Endothelial cell of umbilical vein (primary cell): ENCODE measurements around the gene WIZ. TPM values are rescaled to one million over a fixed set of nuclear protein-coding genes. Genes with fewer than 3 reads are reported as not detected.
A peak's percentile ranks its signal among the peaks of the same experiment; 100 is the strongest.

ENCODE experiments used
- BruUV-seq: library from RNA; stranded (reverse); fragments of 400-500 nt; replicated peaks from 2 replicates; lab custom pipeline; 2021; lab: Mats Ljungman, UMichigan
- CTCF ChIA-PET: fragments of 300-600, 350-600 bp; sonication (Branson Sonifier 250); formaldehyde crosslinking; loops from one replicate; lab custom pipeline; 2021; ENCODE audit warnings: antibody characterized with exemption, inconsistent platforms; lab: Charles Lee
- POLR2A ChIA-PET: fragments of 300-600, 350-600 bp; sonication (Branson Sonifier 250); formaldehyde crosslinking; loops from one replicate; lab custom pipeline; 2021; ENCODE audit warnings: antibody characterized with exemption, inconsistent platforms; lab: Charles Lee
- DNase-seq: peaks from one replicate; pipeline ENCODE4 v3.0.0-alpha.2; 2011; ENCODE audit warnings: low read depth, low spot score
- FAIRE-seq: peaks from 2 replicates; lab custom pipeline; 2011; peaks lifted over from hg19 to GRCh38; lab: Jason Lieb, UNC
- H2AFZ ChIP-seq: 2 replicates; pipeline ENCODE4 v1.6.0; 2012; ENCODE audit warnings: low read depth, low read length, control low read depth, inconsistent platforms
- H3K27ac ChIP-seq: 2 replicates; pipeline ENCODE4 v1.5.1; 2011; ENCODE audit warnings: low read depth, mild to moderate bottlenecking, control low read depth, low read length, moderate library complexity; ENCODE audit not compliant: insufficient read depth
- H3K27me3 ChIP-seq, 2 experiments: 2 replicates each; pipeline versions ENCODE4 v1.6.0 to v1.6.1; 2011; ENCODE audit warnings: low read length in 2 of 2, mixed read lengths in 1 of 2; ENCODE audit not compliant: control insufficient read depth in 2 of 2, insufficient read depth in 2 of 2
- H3K36me3 ChIP-seq, 2 experiments: 2 replicates in 1 of 2; 3 replicates in 1 of 2; pipeline ENCODE4 v1.5.1; 2011; ENCODE audit warnings: low read length in 2 of 2, mild to moderate bottlenecking in 1 of 2, moderate library complexity in 1 of 2; ENCODE audit not compliant: control insufficient read depth in 2 of 2, insufficient read depth in 2 of 2; ENCODE audit errors: extremely low read depth in 1 of 2
- H3K4me1 ChIP-seq: 3 replicates; pipeline ENCODE4 v1.5.1; 2011; ENCODE audit warnings: mild to moderate bottlenecking, low read length; ENCODE audit not compliant: control insufficient read depth, insufficient read depth; ENCODE audit errors: extremely low read depth
- H3K4me2 ChIP-seq: 2 replicates; pipeline ENCODE4 v1.6.1; 2011; ENCODE audit warnings: low read length, control low read depth, mixed read lengths; ENCODE audit not compliant: insufficient read depth
- H3K4me3 ChIP-seq, 3 experiments: fragments of 200-600 bp in 1 of 3; sonication (generic), shearing (Covaris generic) in 1 of 3; replicated peaks in 1 of 3; 2 replicates each; pipeline ENCODE4 v1.5.1; 2011 to 2016; ENCODE audit warnings: control low read depth in 3 of 3, low read length in 3 of 3, mild to moderate bottlenecking in 2 of 3, inconsistent platforms in 1 of 3, low read depth in 1 of 3, moderate library complexity in 1 of 3; ENCODE audit not compliant: insufficient read depth in 1 of 3
- H3K79me2 ChIP-seq: 2 replicates; pipeline ENCODE4 v1.6.0; 2012; ENCODE audit warnings: low read length, inconsistent platforms; ENCODE audit not compliant: control insufficient read depth, insufficient read depth
- H3K9ac ChIP-seq: replicated peaks from 2 replicates; pipeline ENCODE3; 2011; ENCODE audit warnings: low read length, control low read depth; ENCODE audit not compliant: insufficient read depth; ENCODE audit errors: extremely low read depth
- H3K9me1 ChIP-seq: replicated peaks from 3 replicates; pipeline ENCODE4 v1.6.0; 2011; ENCODE audit warnings: mild to moderate bottlenecking, low read length; ENCODE audit not compliant: control insufficient read depth, insufficient read depth; ENCODE audit errors: extremely low read depth
- H3K9me3 ChIP-seq: replicated peaks from 2 replicates; pipeline ENCODE4 v1.5.1; 2012; ENCODE audit warnings: low read length, inconsistent platforms; ENCODE audit not compliant: control insufficient read depth, insufficient read depth
- H4K20me1 ChIP-seq: replicated peaks from 2 replicates; pipeline ENCODE3; 2011; ENCODE audit warnings: mild to moderate bottlenecking, low read length; ENCODE audit not compliant: control insufficient read depth, insufficient read depth; ENCODE audit errors: extremely low read depth
- CTCF ChIP-seq, 2 donors: IDR thresholded peaks; 1 replicate in 1 of 2; 2 replicates in 1 of 2; pipeline ENCODE4 v1.5.1; 2011; ENCODE audit warnings: low read length in 2 of 2, mild to moderate bottlenecking in 2 of 2, moderate library complexity in 2 of 2, control low read depth in 1 of 2, inconsistent platforms in 1 of 2, low read depth in 1 of 2; ENCODE audit not compliant: insufficient read depth in 1 of 2; ENCODE audit errors: extremely low read depth in 1 of 2
- EZH2 ChIP-seq: IDR thresholded peaks from 2 replicates; pipeline ENCODE4 v1.6.1; 2012; ENCODE audit warnings: borderline replicate concordance, low read depth, mild to moderate bottlenecking, moderate library complexity, low read length, inconsistent platforms; ENCODE audit not compliant: severe bottlenecking
- FOS ChIP-seq: IDR thresholded peaks from 2 replicates; pipeline ENCODE4 v1.6.1; 2011; ENCODE audit warnings: mild to moderate bottlenecking, low read length, moderate library complexity, borderline replicate concordance; ENCODE audit not compliant: insufficient read depth
- GATA2 ChIP-seq: IDR thresholded peaks from 2 replicates; pipeline ENCODE4 v1.7.0; 2011; ENCODE audit warnings: low read depth, mild to moderate bottlenecking, moderate library complexity, mixed read lengths, low read length; ENCODE audit not compliant: insufficient read length, insufficient read depth
- JUN ChIP-seq: IDR thresholded peaks from 2 replicates; pipeline ENCODE4 v1.6.1; 2011; ENCODE audit warnings: borderline replicate concordance, low read depth; ENCODE audit not compliant: insufficient read length, insufficient read depth
- MAX ChIP-seq: IDR thresholded peaks from 2 replicates; pipeline ENCODE4 v1.6.1; 2011; ENCODE audit not compliant: insufficient read depth, insufficient read length
- MYC ChIP-seq: IDR thresholded peaks from one replicate; pipeline ENCODE4 v1.6.1; 2011; ENCODE audit warnings: mild to moderate bottlenecking, low read depth, low read length
- POLR2A ChIP-seq: IDR thresholded peaks from 2 replicates; pipeline ENCODE4 v1.6.1; 2012; ENCODE audit warnings: low read depth, mild to moderate bottlenecking, control low read depth, low read length
- POLR2AphosphoS5 ChIP-seq: IDR thresholded peaks from 2 replicates; pipeline ENCODE4 v1.6.1; 2012; ENCODE audit warnings: low read depth, mild to moderate bottlenecking, control low read depth, low read length, moderate library complexity; ENCODE audit not compliant: insufficient read depth
- dilution Hi-C: fragments of 300-500 bp; cut with MboI; formaldehyde crosslinking; loops from one replicate; pipeline ENCODE4 v1.15.0; 2019; ENCODE audit warnings: low sequenced_read_pairs; ENCODE audit not compliant: extremely low pct_ligation_motif_present
- intact Hi-C: fragments of 100-400 bp; cut with micrococcal nuclease; formaldehyde crosslinking; loops from one replicate; pipeline ENCODE4 v1.10.0; 2022
- polyA plus RNA-seq, 4 experiments: library from polyadenylated mRNA; depleted of rRNA in 3 of 4; stranded (reverse) in 3 of 4; unstranded in 1 of 4; fragments of >200 nt; gene quantifications; 2 replicates each; pipeline versions ENCODE4 v1.2.1 to v1.2.3, GENCODE V29; 2011 to 2012; ENCODE audit warnings: missing spikeins in 1 of 4
- total RNA-seq: library from RNA; stranded (reverse); gene quantifications from 2 replicates; pipeline ENCODE4 v1.2.3, GENCODE V29; 2021

WIZ gene
- total and polyA plus RNA-seq, 2 donors (not counting 3 experiments of a cell fraction or from before 2014, with no cell fraction given) = 21.0 to 47.2 TPM

- Histone ChIP-seq H3K9ac (no peak overlapping the region), H3K9me1 (no peaks in the 10 kb centered on the region), H3K79me2 (no peaks in the 10 kb centered on the region), H3K4me3 (no peak overlapping the region), H2AFZ (peak overlapping the region; percentile 8), H3K27ac (no peak overlapping the region), H3K27me3 (peaks cover 19% of the 10 kb centered on the region in 2 experiments), H4K20me1 (no peaks in the 10 kb centered on the region), H3K9me3 (no peaks in the 10 kb centered on the region), H3K4me1 (peaks cover 9% of the 10 kb centered on the region), H3K4me2 (peak overlapping the region; percentile 16), H3K36me3 (no peaks in the 10 kb centered on the region)
- POLR2A ChIA-PET = no interaction called here
- intact Hi-C loops (no loop called here), dilution Hi-C loops (no loop called here)
- BruUV-seq = no TSS peak
- CTCF ChIA-PET = interaction anchor here (1.2 to 7.1 kb wide), 2 partner anchors 38 to 98 kb away, joined by 4 to 60 read pairs; partner anchors contain the start of gene AKAP8L
- DNase-seq (no peak), FAIRE-seq (no peak)
- TF ChIP-seq EZH2 = no peak
- TF ChIP-seq POLR2A = no peak
- TF ChIP-seq MYC = no peak
- no peak for TF ChIP-seq MAX
- TF ChIP-seq GATA2 = no peak
- no peak for TF ChIP-seq CTCF (IDR thresholded peaks at IDR 0.05; ENCODE audit: extremely low read depth in 1 of 2, insufficient read depth in 1 of 2, low read depth in 1 of 2, low read length in 2 of 2)
- TF ChIP-seq JUN = no peak
- no peak for TF ChIP-seq FOS
- no peak for TF ChIP-seq POLR2AphosphoS5
These were observed 7.3 kb upstream of the WIZ start for GRCh38 chr19:15456871-15457700.
